Activated B cell treated with CpG ODN at 0.5 μM for 24 hours (primary cell): Measurements from ENCODE around the gene B3GNT7. TPM values are rescaled to one million over a fixed set of nuclear protein-coding genes. Genes with fewer than 3 reads are reported as not detected.

Experiments
- ATAC-seq: fragments of 200-7000 bp; cut with Tn5 transposase; one replicate; pipeline ENCODE4 v1.10.0; 2021; ENCODE audit warnings: low read depth, mild to moderate bottlenecking, moderate library complexity
- CTCF ChIA-PET: fragments of 350-600 bp; sonication (Branson Sonifier 250); formaldehyde crosslinking; loops from one replicate; lab custom pipeline; 2021; ENCODE audit warnings: antibody characterized with exemption; lab: Charles Lee
- POLR2A ChIA-PET: fragments of 350-600 bp; sonication (Branson Sonifier 250); formaldehyde crosslinking; loops from one replicate; lab custom pipeline; 2021; ENCODE audit warnings: antibody characterized with exemption; lab: Charles Lee
- DNase-seq: peaks from one replicate; pipeline ENCODE4 v3.0.0; 2022
- H3K27ac Mint-ChIP-seq: one replicate; pipeline ENCODE4 v1.8.0; 2020; ENCODE audit warnings: mixed read lengths
- H3K27me3 Mint-ChIP-seq: one replicate; pipeline ENCODE4 v1.8.0; 2021; ENCODE audit warnings: mixed read lengths
- H3K36me3 Mint-ChIP-seq: one replicate; pipeline ENCODE4 v1.8.0; 2021; ENCODE audit warnings: low read depth, mixed read lengths
- H3K4me1 Mint-ChIP-seq: one replicate; pipeline ENCODE4 v1.8.0; 2021; ENCODE audit warnings: mixed read lengths
- H3K4me3 Mint-ChIP-seq: one replicate; pipeline ENCODE4 v1.8.0; 2020; ENCODE audit warnings: mild to moderate bottlenecking, mixed read lengths
- H3K9me3 Mint-ChIP-seq: one replicate; pipeline ENCODE4 v1.8.0; 2020; ENCODE audit warnings: mixed read lengths
- intact Hi-C: fragments of 100-400 bp; cut with micrococcal nuclease; formaldehyde crosslinking; loops from one replicate; pipeline ENCODE4 v1.15.1; 2024
- total RNA-seq: library from RNA; stranded (reverse); gene quantifications from 2 replicates; pipeline ENCODE4 v1.2.3, GENCODE V29; 2022
- TF ChIP-seq, protein P1 (sequence below): fragments of 200-600 bp; IDR thresholded peaks from one replicate; pipeline ENCODE4 v1.8.0; 2022; ENCODE audit warnings: antibody characterized with exemption, mild to moderate bottlenecking

Gene B3GNT7
- total RNA-seq, 1 donor from 2014 or later = 24.4 TPM

DNA sequence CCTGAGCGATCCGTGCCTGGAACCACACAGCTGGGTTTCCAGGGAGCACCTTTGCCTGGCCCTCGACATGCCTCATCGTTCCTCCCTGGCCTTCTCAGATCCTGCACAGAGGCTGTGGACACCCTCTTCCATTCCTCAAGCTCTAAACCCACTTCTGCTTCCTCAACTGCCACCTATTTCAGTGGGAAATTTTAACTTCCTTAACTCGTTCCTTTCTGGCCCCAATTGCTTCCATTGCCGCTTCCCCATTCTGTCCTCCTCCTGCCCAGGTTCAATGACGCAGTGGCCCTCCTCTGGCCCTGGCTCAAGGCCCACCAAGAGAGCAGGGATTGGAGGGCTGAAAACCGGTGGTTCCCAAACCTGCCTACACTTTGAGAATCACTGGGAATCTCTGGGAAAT lies 4.8 kb upstream of the B3GNT7 start:
- POLR2A ChIA-PET = no interaction called here
- peaks cover 56% of the 10 kb centered on the region for H3K4me1 Mint-ChIP-seq
- CTCF ChIA-PET = no interaction called here
- no peaks in the 10 kb centered on the region for H3K9me3 Mint-ChIP-seq
- TF ChIP-seq, protein P1, sequence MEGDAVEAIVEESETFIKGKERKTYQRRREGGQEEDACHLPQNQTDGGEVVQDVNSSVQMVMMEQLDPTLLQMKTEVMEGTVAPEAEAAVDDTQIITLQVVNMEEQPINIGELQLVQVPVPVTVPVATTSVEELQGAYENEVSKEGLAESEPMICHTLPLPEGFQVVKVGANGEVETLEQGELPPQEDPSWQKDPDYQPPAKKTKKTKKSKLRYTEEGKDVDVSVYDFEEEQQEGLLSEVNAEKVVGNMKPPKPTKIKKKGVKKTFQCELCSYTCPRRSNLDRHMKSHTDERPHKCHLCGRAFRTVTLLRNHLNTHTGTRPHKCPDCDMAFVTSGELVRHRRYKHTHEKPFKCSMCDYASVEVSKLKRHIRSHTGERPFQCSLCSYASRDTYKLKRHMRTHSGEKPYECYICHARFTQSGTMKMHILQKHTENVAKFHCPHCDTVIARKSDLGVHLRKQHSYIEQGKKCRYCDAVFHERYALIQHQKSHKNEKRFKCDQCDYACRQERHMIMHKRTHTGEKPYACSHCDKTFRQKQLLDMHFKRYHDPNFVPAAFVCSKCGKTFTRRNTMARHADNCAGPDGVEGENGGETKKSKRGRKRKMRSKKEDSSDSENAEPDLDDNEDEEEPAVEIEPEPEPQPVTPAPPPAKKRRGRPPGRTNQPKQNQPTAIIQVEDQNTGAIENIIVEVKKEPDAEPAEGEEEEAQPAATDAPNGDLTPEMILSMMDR = no peak
- ATAC-seq (no peak), DNase-seq (no peak)
- no peak overlapping the region for H3K4me3 Mint-ChIP-seq
- no peaks in the 10 kb centered on the region for H3K27me3 Mint-ChIP-seq
- H3K27ac Mint-ChIP-seq = peak overlapping the region; percentile 57
- H3K36me3 Mint-ChIP-seq = peaks cover 39% of the 10 kb centered on the region
- intact Hi-C loops = loop anchor here (5.0 kb wide), 4 partner anchors 78 to 1183 kb away; partner anchors contain the start of gene PSMD1

DNA sequence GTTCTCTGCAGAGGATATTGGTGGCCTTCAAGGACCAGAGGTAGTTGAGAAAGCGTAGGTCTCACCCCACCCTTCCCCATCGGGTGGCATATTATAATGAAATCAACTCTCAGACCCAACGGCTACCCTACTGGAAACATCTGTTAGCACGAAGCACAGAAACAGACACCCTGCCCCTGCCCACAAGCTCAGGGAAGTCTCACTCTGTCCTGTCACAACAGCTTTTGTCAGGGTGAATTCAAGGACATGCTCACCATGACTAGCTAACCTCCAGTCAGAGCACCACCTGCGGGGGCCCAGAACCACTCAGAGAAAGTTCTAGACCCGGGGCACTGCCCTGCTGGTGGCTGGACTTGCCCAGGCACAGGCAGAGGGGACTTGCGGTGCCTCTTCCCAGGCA lies 3.5 kb upstream of the B3GNT7 start:
- ATAC-seq (peak; percentile 2), DNase-seq (no peak)
- Mint-ChIP-seq H3K4me3 (peak overlapping the region; percentile 97), H3K9me3 (no peaks in the 10 kb centered on the region), H3K36me3 (peaks cover 45% of the 10 kb centered on the region), H3K27me3 (no peaks in the 10 kb centered on the region), H3K27ac (peak overlapping the region; percentile 100), H3K4me1 (peaks cover 64% of the 10 kb centered on the region)
- ChIA-PET POLR2A (interaction anchor here (0.6 to 3.4 kb wide), 3 partner anchors 15 to 81 kb away, joined by 5 to 27 read pairs (median 7); no protein-coding TSS in a partner anchor), CTCF (interaction anchor here (1.0 to 1.4 kb wide), 3 partner anchors 8 to 287 kb away, joined by 3 to 6 read pairs (median 4); no protein-coding TSS in a partner anchor)
- TF ChIP-seq, protein P1 = no peak
- intact Hi-C loops = loop anchor here (2.0 to 5.0 kb wide), 5 partner anchors 80 to 1185 kb away; partner anchors contain the start of gene PSMD1

DNA sequence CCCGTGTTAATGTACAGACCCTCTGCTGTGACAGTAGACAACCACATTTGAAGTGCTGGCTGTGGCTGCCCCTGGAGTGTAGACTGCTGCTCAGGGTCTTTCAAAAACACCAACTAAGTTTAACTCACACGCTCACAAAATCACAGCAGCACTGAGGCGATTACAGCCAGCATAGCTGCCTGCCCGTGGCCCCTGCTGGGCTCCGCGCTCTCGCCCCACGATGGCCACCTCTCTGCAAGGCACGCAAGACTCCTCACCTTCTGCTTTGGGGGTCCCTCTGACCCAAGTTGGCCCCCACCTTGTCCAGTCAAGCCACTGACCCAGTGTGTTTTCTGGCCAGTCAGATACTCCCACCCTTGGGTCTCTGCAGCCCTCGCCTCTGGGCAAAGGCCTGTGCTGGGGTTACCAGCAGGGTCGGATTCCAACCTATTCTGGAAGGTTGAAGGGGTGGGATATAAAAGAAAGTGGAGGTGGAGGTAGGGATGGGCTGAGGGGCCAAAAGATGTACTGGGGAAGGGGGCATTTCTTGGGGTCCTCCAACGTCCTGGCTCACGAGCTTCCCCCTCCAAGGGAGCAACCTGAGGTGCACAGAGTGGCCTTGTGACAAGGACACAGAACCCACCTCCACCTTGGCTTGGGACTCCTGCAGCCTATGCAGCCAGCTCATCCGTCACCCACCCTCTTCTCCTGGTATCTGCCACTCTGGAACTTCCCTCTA lies 2.9 kb upstream of the B3GNT7 start:
- peak overlapping the region; percentile 97 for H3K4me3 Mint-ChIP-seq

DNA sequence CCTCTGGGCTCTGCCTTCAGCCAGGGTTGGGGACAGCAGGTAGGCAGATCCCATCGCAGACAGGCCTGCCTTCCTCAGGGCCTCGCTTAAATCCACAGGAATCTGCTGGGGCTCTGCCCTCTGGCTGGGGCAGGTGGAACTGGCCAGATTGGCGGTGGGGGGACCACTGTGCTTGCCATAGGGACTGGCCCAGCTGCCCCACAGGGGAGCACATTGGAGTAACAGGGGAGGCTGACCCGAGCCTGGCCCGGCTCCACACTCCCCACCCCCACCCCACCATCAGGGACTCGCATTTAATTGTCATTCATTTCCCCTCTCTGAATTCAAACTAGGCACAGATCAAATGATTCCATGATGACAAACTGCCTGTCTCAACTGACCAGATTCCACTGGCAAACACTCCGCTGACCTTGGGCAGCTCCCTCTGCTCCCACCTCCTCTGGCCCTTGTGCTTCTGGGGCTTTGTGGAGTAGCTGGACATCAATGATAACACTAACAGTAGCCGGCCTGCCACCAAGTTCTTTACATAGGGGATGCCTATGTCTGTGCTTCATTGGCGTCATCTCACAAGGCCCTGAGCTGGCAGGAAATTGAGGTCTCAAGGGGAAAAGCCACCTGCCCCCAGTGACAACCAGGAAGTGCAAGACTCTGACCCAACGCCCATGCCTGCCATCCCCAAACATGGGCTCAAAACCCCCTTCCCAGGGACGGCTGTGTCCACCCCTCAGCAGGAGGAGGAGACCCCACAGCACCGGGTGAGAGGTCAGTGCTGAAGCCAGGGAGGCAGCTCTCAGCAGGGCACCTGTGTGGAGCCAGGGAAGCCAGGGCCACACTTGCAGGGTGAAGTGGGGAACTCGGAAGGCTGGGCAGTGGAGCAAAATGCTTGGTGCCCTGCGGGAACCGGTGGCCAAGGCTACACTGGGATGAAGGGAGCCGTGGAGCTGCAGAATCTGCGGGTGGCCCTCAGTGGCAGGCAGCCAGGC lies 2.1 kb upstream of the B3GNT7 start:
- H3K27ac Mint-ChIP-seq = peak overlapping the region; percentile 100
- H3K27me3 Mint-ChIP-seq = no peaks in the 10 kb centered on the region

More for the DNA sequence above, 2.9 kb upstream of the B3GNT7 start:
- Mint-ChIP-seq H3K27me3 (no peaks in the 10 kb centered on the region), H3K36me3 (peaks cover 49% of the 10 kb centered on the region), H3K4me1 (peaks cover 70% of the 10 kb centered on the region), H3K9me3 (no peaks in the 10 kb centered on the region), H3K27ac (peak overlapping the region; percentile 100)
- intact Hi-C loops = loop anchor here (1.0 to 5.0 kb wide), 8 partner anchors 30 to 1185 kb away; partner anchors contain the start of gene PSMD1
- no peak for DNase-seq
- TF ChIP-seq, protein P1 = no peak
- ATAC-seq = no peak
- ChIA-PET POLR2A (interaction anchor here (0.8 to 4.9 kb wide), 10 partner anchors 9 to 280 kb away, joined by 3 to 50 read pairs (median 10); partner anchors contain the start of gene NCL), CTCF (interaction anchor here (0.7 to 2.7 kb wide), 7 partner anchors 8 to 288 kb away, joined by 3 to 24 read pairs (median 4); no protein-coding TSS in a partner anchor)

More for the DNA sequence above, 2.1 kb upstream of the B3GNT7 start:
- ChIA-PET POLR2A (interaction anchor here (0.6 to 4.9 kb wide), 21 partner anchors 10 to 1623 kb away, joined by 3 to 50 read pairs (median 8); partner anchors contain the start of genes NCL and PTMA), CTCF (interaction anchor here (0.7 to 2.7 kb wide), 10 partner anchors 12 to 321 kb away, joined by 3 to 24 read pairs (median 5); no protein-coding TSS in a partner anchor)
- H3K4me1 Mint-ChIP-seq = peaks cover 70% of the 10 kb centered on the region
- H3K36me3 Mint-ChIP-seq = peaks cover 55% of the 10 kb centered on the region
- DNase-seq = peak; percentile 73
- H3K9me3 Mint-ChIP-seq = no peaks in the 10 kb centered on the region
- peak; percentile 64 for ATAC-seq
- TF ChIP-seq, protein P1 = no peak
- H3K4me3 Mint-ChIP-seq = peak overlapping the region; percentile 97
- intact Hi-C loops = loop anchor here (1.0 to 5.0 kb wide), 11 partner anchors 19 to 1186 kb away; partner anchors contain the start of genes NCL and PSMD1
